H1 (cell line): ENCODE results near the gene CREB3L1. TPM values are rescaled to one million over a fixed set of nuclear protein-coding genes. Genes with fewer than 3 reads are reported as not detected.

Source experiments
- CHD2 ChIP-seq: IDR thresholded peaks from 2 replicates; pipeline ENCODE4 v1.6.1; 2012; ENCODE audit warnings: low read length, improper control_type of control experiment
- HDAC6 ChIP-seq: IDR thresholded peaks from one replicate; pipeline ENCODE4 v1.7.1; 2012; ENCODE audit warnings: low read depth, mild to moderate bottlenecking, inconsistent platforms, low read length, moderate library complexity
- JUN ChIP-seq: IDR thresholded peaks from 2 replicates; pipeline ENCODE4 v1.6.1; 2011; ENCODE audit warnings: low read depth, mild to moderate bottlenecking, improper control_type of control experiment, low read length
- JUND ChIP-seq: IDR thresholded peaks from 2 replicates; pipeline ENCODE4 v1.6.1; 2011; ENCODE audit warnings: mild to moderate bottlenecking, improper control_type of control experiment, low read length
- KDM4A ChIP-seq: IDR thresholded peaks from one replicate; pipeline ENCODE4 v1.7.1; 2012; ENCODE audit warnings: low read depth, mild to moderate bottlenecking, moderate library complexity, low read length, inconsistent platforms; ENCODE audit not compliant: severe bottlenecking
- PHF8 ChIP-seq: fragments of 200-600 bp; sonication (generic); conservative IDR thresholded peaks from 2 replicates; pipeline ENCODE4 v1.7.1; 2012; ENCODE audit warnings: low read depth, mild to moderate bottlenecking, inconsistent platforms, low read length, moderate library complexity
- RAD21 ChIP-seq, 2 experiments: IDR thresholded peaks in 1 of 2; conservative IDR thresholded peaks in 1 of 2; 2 replicates each; pipeline ENCODE4 v1.6.1; 2011; ENCODE audit warnings: low read depth in 2 of 2, low read length in 2 of 2, improper control_type of control experiment in 1 of 2, inconsistent platforms in 1 of 2, mild to moderate bottlenecking in 1 of 2, moderate library complexity in 1 of 2
- TCF12 ChIP-seq: IDR thresholded peaks from 2 replicates; pipeline ENCODE4 v1.6.1; 2011; ENCODE audit warnings: low read depth, mild to moderate bottlenecking, low read length
- TEAD4 ChIP-seq: IDR thresholded peaks from 2 replicates; pipeline ENCODE4 v1.6.1; 2012; ENCODE audit warnings: low read depth, low read length, inconsistent platforms, mixed read lengths
- polyA plus RNA-seq, 7 experiments: library from polyadenylated mRNA; depleted of rRNA in 3 of 7; stranded (reverse) in 5 of 7; unstranded in 2 of 7; fragments of >200 nt in 5 of 7; fragments of 200-250 nt in 2 of 7; gene quantifications; 1 replicate in 5 of 7; 2 replicates in 1 of 7; 4 replicates in 1 of 7; pipeline versions ENCODE4 v1.2.1 to v1.2.3, GENCODE V29; 2011 to 2013; ENCODE audit warnings: missing spikeins in 2 of 7, mixed read lengths in 2 of 7
- total RNA-seq: library from RNA; stranded (reverse); fragmentation: NEBNext Ultra II Directional; extraction: Animal tissue kit (Norgen Biotek cat#: 25700); gene quantifications from 2 replicates; pipeline ENCODE4 v1.2.1, GENCODE V29; 2021

The CREB3L1 gene
- total and polyA plus RNA-seq, 2 of the 8 experiments (the other 6 are each of a cell fraction or from before 2014, with no cell fraction given): 4.1 to 12.7 TPM

DNA sequence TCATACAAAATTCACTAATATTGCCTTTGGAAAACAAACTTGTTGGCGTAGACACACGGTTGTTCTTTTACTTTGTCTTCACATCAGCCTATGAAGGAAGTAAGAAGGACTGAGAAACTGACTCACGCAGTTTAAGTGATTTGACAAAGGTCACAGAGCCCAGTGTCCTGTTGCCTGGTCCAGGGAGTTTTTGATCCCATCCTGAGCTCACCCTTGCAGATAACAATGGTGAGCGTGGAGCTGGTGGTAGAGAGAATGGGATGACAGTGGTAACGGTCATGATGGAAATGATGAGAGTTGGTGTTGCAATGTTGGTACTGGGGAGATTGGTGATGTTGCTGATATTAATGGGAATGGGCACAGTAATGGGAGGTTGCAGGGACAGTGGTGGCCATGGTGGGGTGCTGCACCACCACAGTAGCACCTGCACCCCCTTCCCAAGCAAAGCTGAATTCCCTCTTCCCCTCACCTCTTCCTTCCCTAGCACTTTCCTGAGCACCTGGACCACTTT is 22.0 kb downstream of the CREB3L1 start (continued):
- TF ChIP-seq TEAD4 (no peak), TCF12 (no peak), PHF8 (no peak), RAD21 (IDR thresholded peaks at IDR 0.05 in 1 of 2, conservative IDR thresholded peaks at IDR 0.05 in 1 of 2; ENCODE audit: low read depth in 2 of 2, low read length in 2 of 2) (peak; percentile 41 to 43; a peak in 3 of 4 replicates), HDAC6 (no peak), JUN (no peak), JUND (no peak), CHD2 (no peak), KDM4A (no peak)
